Hematopoietic multipotent progenitor cell treated with erythropoietin and hydrocortisone succinate and interleukin-3 and kit ligand, for 15 days (in vitro differentiated cells): ENCODE data around the gene LRRC4B.

Source experiments
- DNase-seq: peaks from one replicate; pipeline ENCODE4 v3.0.0-alpha.2; 2015; ENCODE audit warnings: low spot score

Gene LRRC4B

DNA sequence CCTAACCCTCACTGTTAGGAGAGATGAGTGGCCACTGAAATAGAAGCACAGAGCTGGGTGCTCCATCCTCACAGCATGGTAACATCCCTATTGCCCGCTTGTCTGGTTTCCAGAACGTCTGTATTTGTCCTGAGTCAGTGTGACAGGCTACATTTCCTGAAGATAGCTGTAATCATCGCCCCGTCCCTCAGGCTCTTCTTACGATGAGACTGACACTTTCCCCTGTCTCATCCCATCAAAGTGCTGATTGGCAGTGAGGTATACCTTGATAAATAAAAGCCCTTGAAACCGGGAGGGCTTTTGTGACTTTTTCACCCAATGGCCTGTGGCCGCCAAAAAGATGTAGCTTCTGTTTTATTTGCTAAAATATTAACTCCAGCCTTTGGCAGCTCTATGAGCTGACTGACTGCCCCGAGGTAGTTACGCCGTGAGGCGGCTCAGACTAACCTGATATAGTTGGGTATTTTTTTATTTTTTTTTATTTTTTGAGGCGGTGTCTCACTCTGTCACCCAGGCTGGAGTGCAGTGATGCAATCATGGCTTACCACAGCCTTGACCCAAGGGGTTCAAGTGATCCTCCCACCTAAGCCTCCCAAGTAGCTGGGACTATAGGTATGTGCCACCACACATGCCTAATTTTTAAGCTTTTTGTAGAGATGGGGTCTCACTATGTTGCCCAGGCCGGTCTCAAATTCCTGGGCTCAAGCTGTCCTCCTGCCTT is 5.7 kb upstream of the LRRC4B start:
- no peak for DNase-seq

DNA sequence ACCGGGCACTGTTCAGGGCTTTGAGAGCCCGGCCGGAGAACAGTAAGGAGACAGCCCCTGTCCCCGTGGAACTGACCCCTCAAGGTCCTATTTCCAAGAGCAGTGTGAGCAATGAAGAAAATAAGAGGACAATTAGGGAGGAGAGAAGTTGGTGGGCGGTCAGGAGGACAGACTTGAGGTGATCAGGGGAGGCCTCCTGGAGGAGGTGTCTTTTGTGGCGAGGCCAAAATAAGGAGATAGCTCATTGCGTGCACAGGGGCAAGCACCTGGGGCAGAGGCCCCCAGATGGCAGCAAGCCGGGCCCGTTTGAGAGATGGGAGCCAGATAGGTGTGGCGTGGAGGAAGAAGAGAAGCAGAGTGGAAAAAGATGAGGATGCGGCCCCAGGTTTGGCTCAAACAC is 2.8 kb upstream of the LRRC4B start:
- no peak for DNase-seq

DNA sequence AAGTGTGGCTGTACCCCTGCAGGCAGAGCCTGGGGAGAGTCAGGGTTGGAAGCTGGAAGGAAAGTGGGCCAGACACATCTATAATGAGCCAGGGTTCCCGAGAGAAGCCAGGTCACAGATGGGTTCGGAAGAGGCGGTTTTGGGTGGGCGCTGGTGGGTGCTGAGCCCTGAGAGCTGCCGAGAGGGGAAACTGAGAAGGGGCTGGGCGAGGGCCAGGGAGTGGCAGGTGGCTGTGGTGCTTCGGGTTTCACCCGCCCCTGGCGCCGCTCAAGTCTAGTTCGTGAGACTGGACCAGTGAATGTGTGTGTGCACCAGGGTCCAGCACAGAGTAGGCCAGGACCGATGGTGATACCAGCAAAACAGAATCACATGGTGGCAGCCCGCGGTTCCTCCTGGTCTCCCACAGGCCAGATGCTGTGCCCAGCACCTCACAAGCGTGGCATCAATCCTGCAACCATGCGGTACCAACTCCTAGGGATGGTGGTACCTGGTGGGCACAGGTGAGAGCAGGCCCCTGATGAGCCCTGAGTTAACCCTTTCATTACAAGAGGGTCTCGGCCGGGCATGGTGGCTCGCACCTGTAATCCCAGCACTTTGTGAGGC is 1.8 kb upstream of the LRRC4B start:
- no peak for DNase-seq

DNA sequence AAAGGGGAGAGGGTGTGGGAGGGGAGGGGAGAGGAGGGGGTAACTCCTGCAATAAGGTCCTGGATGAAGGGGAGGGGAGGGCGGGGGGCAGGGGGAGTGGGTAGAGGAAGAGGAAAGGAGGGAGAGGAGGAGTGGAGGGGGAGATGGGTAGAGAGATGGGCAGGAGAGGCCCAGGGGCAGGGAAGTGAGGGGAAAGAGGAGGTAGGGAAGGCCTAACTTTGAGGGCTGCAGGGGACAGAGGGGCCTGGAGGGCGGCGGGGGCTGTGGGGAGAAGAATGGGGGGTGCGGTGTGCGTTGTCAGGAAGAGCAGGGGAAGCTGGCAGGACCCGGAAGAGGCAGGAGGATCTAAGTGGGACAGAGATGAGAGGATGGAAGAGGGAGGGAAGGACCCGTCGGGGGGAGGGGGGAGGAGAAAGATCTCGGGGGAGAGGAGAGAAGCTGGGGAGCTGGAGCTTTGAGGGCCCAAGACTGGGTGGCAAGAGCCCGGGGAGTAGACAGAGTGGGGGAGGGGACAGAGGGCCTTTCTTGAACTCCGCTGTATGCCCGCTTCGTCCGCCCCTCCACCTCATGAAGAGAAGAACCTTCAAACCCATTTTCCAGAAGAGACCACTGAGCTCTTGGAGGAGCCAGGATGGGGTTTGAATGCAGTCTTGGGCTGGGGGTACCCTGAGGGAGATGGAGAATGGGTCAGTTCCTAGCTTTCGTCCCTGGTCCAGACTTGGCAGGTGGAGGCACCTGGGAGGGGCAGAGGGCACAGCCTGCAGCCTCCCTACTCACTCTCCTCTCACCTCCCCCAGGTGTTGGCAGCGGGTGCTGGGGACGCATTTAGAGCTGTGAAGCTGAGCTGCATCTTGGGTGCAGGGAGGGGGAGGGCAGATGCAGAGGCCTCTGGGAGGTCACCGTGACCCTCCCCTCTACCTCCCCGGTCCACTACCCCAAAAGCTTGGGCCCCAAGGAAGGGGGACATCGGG is 778 bp upstream of the LRRC4B start:
- no peak for DNase-seq

DNA sequence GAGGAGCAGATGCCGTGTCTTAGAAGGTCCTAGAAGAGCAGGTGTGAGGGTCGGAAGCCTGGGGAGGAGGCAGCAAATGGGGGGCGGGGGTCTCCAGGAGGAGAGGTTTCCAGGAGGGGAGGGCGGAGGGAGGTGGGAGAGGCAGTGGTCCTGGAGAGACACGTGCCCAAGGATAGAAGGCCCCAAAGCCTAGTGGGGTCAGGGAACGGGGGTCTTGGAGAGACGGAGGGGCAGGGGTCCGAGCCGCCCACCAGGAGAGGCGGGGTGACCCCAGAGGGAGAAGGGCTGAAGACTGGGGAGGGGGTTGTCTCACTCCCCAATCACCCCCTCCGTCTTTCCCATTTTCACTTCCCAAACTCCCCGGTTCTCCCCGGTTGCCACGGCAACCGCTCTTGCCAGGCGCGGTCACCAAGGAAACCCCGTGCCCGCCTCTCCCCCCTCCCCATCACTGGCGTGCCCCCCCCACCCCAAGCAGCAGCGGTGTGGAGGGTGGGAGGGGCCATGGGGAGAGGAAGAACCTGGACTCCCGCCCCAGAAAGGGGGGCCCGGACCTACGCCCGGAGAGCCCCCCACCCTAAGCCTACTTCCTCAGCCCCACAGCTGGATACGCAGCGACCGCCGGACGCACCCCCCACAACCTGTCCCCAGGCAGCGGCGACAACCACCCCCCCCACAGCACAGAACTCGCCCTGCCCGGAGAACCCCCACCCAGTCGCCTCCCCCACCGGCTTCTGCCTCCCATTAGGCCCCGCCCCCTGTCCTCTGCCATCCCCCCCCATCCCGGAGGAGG is 988 bp downstream of the LRRC4B start:
- DNase-seq, result no peak

DNA sequence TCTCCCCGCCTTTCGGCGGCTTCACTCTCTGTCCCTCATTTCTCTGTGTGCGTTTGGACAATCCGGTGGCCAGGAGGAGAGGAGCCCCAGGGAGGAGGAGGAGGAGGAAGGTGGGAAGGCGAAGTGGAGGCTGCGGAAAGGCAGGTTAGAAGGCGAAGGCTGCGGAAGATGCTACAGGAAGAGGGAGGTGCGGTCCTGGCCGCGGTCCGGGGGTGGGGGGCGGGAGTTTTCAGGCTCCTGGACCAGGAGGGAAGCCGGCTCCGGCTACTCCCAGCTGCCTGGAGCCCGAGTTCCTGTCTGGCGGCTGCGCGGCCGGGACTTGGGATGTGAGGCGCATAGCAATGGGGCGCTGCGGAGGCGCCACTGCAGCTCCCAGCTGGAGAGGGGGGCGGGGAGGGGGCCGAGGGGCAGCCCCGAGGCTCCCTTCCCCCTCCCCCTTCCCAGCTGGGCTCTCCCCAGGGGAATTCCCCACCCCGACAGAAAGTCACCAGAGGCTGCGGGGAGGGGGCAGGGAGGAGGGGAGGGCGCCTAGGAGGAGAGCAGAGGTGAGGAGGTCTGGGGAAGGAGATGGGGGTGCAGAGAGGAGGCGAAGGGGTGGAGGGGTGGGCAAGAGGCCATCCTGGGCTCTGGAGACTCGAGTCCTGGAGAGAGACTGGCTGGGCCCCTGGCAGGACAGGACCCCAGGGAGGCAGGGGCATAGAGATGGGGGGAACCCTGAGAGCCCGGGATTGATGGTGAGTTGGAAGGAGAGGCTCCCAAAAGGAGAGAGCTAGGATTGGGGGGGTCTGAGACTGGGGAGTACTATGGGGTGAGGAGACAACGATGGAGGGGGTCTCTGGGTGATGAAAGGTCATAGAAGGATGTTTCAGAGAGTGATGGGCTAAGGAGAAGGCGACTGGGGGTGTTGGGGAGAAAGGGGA is 2.0 kb downstream of the LRRC4B start:
- DNase-seq, result no peak

DNA sequence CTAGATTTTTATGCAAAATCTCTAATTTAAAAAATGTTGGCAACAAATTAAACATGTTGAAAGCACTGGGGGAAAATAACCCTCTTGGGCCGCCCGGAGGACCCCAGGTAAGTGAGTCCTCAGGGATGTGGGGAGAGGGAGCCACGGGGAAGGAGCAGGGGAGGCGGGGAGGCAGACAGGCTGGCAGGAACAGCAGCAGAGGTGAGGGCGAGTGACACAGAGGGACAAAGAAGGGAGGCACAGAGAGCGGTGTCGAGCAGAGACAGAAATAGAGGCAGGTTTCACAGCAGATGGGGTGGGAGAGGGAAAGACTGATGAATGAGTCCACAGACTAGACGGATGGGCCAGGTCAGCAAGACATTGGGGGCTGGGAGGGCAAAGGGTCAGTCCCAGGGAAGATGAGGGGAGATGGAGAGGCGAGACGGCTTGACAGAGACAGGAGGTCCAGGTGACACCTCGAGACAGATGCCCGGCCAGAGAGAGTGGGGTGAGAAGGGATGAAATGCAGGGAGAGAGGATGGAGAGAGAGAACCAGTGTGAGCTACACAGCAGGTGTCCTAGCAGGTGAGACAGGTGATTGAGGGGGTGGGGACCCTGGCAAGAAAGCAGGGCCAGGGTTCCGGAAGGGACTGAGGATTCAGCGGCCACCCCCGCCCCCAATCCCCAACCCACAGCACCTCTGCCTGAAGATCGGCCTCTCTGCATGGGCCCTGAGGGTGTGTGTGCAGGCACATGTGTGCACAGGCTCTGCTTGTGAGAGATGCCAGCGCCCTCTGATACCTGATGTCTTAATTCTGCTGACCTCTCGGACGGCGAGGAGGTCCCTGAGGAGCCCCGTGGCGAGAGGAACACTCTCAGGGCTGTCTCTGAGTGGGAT is 3.8 kb downstream of the LRRC4B start:
- DNase-seq, result no peak

DNA sequence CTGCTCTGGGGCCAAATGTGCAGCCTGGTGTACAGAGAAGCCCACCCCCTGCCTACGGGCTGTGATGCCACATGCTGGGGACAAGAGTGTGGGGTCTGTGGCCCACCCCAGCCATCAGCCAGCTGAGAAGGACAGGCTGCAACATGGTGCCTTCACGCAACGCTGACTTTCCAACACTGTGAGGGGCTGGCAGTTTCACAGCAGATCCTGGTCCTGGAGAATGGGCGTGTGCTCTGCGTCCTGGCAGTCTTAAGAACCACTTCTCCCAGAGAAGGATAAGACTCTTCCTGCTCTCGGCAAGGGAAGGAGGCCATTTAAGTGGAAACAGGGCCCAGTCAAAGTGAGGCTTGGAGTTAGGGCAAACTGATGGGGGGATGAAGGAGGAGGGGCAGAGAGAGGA is 4.6 kb downstream of the LRRC4B start:
- no peak for DNase-seq

DNA sequence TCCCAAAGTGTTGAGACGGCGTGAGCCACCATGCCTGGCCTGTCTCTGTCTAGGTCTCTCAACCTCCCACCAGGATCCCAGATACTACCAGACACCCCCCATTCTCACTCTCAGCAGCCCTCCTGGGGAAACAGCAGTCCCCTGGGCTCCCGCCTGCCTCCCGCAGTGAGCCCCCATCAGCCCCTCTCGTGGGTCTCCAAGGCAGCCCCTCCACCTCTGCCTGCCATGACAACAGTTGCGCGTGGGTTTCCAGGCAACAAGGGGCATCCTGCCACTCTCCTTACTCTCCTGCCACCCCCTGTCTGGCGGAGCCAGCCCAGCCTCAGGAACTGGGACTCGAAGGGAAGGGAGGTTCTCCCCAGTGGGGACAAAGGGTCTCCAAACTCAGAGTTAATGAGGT is 5.2 kb downstream of the LRRC4B start:
- no peak for DNase-seq

DNA sequence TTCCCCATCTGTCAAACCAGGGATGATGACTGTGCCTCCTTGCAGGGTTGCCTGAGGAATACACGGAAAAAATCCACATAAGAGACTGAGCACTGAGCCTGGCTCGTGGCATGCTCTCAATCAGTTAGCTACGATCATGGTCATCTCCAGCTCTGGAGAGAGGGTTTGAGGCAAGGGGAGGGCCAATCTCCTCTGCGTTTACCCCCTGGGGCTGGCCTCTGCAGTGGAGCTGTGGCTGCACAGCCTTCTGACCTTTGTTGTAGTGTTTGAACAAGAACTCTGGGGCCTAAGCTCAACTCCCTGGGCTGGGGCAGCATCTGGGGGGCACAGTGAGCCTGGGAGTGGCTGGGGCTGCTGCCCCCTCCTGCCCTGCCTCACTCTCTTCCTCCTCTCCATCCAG is 5.9 kb downstream of the LRRC4B start:
- DNase-seq, result no peak

DNA sequence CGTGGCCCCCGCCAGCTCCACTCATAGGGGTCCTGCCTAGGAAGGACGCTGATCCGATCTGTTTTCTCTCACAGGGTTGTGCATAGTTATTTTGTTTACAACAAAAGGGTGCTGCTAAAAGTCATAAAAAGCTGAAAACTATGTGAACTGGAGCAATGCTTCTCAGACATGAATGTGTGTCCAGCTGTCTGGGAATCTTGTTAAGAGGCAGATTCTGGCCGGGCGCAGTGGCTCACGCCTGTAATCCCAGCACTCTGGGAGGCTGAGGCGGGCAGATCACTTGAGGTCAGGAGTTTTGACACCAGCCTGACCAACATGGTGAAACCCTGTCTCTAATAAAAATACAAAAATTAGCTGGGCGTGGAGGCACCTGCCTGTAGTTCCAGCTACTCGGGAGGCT is 8.6 kb downstream of the LRRC4B start:
- DNase-seq, result no peak

DNA sequence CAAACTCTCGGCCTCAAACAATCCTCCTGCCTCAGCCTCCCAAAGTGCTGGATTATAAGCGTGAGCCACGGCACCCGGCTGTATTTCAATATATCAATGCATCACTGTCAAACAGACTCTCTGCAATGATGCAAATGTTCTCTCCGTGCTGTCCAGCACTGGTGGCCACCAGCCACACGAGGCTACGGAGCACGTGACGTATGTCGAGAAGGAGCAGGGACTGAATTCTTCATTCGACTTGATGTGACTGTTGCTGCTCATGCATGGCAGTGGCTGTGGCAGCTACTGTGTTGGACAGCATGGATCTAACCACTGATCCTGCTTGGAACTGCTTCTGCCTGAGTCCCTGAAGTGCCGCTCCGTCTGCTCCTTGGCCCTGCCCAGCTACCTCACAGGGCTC is 9.8 kb downstream of the LRRC4B start:
- no peak for DNase-seq

DNA sequence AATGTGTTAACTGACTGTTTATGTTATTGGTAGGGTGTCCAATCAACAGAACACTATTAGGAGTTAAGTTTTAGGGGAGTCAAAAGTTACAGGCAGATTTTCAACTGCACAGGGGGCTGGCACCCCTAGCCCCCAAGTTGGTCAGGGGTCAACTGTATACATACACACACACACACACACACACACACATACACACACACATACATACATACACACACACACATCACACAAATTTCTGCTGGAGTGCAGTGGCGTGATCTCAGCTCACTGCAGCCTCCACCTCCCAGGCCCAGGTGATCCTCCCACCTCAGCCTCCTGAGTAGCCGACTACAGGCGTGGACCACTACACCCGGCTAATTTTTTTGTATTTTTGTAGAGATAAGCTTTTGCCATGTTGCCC is 10.2 kb downstream of the LRRC4B start:
- no peak for DNase-seq

DNA sequence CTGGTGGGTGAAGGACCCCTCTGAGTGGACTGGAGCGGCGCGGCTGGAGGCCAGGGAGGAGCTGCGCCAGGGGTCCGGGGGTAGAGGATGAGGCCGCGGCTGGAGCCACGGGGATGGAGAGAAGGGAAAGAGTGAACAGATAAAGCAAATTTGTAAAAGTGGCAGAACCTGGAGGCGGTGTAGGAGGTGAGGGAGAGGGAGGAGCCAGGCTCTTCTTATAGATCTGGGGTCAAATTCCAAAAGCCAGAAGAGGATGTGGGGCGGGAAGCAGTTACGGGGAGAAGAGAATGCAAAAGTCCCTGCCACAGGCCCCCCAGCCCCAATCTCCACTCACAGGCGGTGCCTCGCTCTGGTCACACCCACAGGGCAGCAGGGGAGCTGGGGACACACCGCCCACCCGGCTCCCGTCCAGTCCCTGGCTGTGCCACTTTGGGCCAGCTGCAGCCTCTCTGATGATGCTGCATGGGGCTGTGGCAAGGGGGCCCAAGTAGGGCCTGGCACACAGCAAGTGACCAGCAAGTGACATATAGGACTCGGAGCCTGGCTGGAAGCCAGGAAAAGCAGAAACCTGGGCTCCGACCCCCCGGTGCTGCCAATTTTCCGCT is 11.1 kb downstream of the LRRC4B start:
- no peak for DNase-seq

DNA sequence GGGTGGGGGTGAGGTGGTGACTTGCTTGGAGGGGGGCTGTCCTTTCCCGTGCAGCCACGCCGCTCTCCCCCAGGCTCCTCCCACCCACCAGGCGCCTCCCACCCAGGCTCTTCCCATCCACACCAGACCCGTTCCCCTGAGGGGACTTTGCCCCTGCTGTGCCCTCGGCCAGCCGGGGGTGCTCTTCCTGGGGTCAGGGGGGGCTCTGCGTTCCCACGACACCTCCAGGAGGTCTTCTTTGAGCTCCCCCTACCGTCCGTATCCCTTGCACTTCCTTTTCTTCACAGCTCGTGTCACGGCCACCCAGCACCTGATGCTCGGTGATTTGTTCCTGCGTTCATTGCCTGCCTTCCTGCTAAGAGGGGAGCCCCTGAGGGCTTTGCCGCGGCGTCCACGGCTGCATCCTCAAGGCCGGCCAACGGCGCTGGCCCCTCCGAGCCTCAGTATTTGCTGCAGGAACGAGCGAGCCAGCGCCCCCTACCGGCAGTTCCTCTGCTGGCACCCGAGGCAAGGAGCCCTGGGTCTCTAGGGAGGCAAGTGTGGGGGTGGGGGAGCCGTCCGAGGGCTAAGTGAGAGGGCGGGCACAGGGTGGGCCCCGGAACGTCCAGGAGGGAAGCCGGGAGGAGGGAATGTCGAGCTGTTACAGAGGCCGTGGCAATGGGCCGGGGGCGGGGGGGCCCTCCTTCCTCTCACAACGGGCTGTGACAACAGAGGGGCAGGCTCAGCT is 11.8 kb downstream of the LRRC4B start:
- peak; percentile 60 for DNase-seq

DNA sequence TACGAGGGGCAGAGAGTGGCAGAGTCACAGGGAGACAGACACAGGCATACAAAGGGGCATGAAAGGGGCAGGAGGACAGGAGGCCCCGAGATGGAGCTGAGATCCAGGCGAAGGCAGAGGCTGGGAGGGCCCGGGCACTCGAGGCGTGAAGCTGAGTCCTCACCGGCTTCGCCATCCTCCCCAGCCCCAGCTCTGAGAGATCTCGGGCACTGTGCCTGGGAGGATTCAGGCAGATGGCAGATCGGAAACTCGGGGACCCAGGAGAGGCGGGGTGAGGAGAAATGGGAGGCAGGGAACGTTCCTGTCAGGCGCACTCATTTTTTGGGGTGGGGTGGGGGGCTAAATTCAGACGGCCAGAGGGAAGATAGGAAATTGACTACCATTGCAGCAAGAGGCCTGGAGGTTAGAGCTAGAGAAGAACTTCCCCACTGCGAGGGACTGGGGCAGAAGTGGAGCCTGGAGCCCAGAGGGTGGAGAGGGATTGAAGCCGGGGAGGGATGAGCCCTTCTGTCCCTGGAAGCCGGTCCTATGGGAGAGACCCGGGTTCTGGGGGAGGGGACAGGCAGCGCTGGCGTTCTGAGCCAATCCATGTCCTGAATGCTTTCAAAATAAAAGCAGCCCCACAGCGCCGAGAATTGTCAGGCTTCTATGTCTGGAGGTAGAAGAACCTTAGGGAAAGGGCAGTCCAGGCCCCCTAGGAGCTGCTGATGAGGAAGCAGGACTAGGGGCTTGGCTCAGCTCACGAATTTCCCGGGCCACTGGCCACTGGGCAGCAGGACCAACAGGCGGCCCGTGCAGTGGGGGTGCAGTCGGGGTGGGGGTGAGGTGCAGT is 12.6 kb downstream of the LRRC4B start:
- DNase-seq, result no peak

DNA sequence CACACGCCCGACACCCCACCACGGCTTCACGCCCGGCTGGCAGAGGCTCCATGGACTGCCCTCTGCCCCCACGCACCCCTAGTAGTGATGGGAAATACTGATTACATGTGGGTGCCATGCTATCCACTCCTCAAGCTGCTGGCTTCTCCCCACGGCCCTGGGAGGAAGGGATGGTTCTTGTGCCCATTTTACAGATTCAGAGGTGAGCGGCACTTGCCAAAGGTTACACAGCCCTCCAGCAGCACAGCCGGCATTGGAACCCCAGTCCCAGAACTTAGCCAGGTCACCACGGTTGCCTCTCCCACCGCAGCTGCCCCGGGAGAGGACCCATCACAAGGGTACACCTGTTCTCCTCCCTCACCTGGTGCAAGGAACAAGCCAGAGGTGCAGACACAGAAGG is 13.2 kb downstream of the LRRC4B start:
- no peak for DNase-seq

DNA sequence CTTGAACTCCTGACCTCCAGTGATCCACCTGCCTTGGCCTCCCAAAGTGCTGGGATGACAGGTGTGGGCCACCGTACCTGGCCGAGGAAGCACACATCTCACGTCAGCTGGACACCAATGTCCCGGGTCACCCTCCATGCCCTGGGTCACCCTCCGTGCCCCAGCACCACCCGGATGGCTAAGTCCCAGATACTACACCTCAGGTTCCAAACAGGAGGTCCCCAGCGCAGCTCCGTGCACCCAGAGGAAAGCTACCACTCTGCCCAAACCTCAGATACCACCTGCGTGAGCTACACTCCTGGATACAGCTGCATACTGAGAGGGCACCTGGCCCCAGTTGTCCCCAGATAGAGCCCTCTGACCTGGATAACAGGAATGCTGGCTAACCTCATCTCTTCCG is 14.0 kb downstream of the LRRC4B start:
- no peak for DNase-seq
